ENCODE data around the gene CASKIN1. TPM values are rescaled to one million over a fixed set of nuclear protein-coding genes. Genes with fewer than 3 reads are reported as not detected.

The CASKIN1 gene
- total RNA-seq, 2 experiments from 2014 or later, result 0.05 to 0.63 TPM

DNA sequence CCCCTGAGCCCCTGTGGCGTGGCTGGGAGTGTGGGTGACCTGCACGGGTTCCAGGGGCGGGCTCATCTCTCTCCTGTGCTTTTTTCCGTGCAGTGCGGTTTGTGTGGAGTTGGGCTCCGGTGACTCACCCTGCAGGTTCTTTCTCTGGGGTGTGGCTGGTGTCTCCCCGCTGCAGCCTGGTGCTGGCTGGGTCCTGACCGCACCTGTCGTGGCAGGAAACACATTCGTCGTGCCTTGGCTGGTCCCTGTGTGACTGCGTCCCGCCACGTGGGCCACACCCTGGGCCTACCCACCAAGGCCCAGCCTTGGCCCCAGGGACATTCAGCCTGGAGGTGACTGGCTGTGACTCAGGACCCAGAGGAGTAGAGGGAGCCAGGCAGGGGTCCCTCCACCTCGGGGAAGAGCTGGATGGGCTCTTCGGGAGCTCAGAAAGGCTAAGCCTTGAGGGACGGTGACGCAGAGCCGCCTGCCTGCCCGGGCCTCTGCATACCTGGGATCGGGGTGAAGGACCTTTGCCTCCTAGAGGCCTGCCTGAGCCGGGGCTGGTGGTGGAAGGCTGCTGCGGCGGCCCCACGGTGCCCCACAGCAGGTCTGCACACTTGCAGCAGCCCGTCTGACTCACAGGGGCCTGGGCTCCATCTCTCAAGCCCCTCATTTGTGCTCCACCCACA is 33.1 kb downstream of the CASKIN1 start:
- H3K27ac Mint-ChIP-seq, result peak overlapping the region; percentile 32
- no peak for ATAC-seq
- no peak for DNase-seq

DNA sequence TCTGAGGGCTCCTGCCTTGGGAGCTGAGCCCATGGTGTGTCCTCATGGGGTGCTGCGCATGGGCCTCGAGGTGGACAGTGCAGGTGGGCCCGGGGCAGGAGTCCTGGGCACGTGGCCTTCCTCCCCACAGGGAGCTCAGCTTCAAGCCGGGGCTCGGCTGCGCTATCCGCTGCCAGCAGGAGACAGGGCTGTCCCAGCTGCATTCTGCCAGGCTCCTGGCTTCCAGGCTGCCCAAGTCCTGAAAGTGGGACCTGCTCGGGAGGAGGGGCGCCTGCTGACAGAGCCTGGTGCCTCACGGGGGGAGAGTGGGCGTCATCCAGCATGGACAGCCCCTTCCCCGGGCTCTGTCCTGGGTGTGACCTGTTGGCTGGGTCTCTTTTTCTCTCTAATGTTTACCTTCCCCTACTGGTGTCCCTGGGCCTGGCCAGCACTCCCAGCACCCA is 33.7 kb downstream of the CASKIN1 start:
- Mint-ChIP-seq H3K36me3 (ENCODE audit: low read depth) (peaks cover 13% of the 10 kb centered on the region), H3K27me3 (ENCODE audit: low read depth) (no peaks in the 10 kb centered on the region), H3K4me1 (ENCODE audit: low read depth) (peaks cover 6% of the 10 kb centered on the region), H3K27ac (no peak overlapping the region), H3K4me3 (no peak overlapping the region), H3K9me3 (ENCODE audit: insufficient read depth) (no peaks in the 10 kb centered on the region)
- ATAC-seq (no peak), DNase-seq (no peak)
- CTCF ChIA-PET, result interaction anchor here (1.2 kb wide), 1 partner anchor 159 kb away, joined by 3 read pairs; no protein-coding TSS in a partner anchor
- POLR2A ChIA-PET, result no interaction called here

More for the DNA sequence above, 33.1 kb downstream of the CASKIN1 start:
- Mint-ChIP-seq H3K27me3 (ENCODE audit: low read depth) (no peaks in the 10 kb centered on the region), H3K9me3 (ENCODE audit: insufficient read depth) (no peaks in the 10 kb centered on the region), H3K4me1 (ENCODE audit: low read depth) (peaks cover 2% of the 10 kb centered on the region), H3K36me3 (ENCODE audit: low read depth) (peaks cover 13% of the 10 kb centered on the region), H3K4me3 (no peak overlapping the region)
- ChIA-PET POLR2A (no interaction called here), CTCF (no interaction called here)

DNA sequence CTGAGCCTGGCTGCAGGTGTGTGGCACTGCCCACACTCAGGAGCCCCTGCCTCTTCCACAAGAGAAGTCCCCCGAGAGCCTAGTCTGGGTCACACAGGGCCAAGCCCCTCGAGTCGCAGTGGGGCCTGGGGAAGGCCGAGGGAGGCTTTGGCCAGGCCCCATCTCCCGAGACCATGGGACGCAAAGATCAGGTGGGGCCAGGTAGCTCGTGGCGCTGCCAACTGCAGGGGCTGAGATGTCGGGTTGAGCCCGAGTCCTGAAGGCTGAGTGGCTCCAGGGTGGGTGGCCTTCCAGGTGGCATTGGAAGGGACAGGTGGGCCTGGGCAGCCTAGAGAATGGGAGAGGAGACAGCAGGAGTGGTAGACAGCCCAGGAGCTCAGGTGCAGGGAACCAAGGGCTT is 34.5 kb downstream of the CASKIN1 start:
- Mint-ChIP-seq H3K4me3 (no peak overlapping the region), H3K9me3 (ENCODE audit: insufficient read depth) (no peaks in the 10 kb centered on the region), H3K27ac (no peak overlapping the region), H3K36me3 (ENCODE audit: low read depth) (peaks cover 12% of the 10 kb centered on the region), H3K4me1 (ENCODE audit: low read depth) (peaks cover 14% of the 10 kb centered on the region), H3K27me3 (ENCODE audit: low read depth) (no peaks in the 10 kb centered on the region)
- DNase-seq (no peak), ATAC-seq (no peak)
- ChIA-PET CTCF (interaction anchor here (1.2 kb wide), 1 partner anchor 158 kb away, joined by 3 read pairs; no protein-coding TSS in a partner anchor), POLR2A (no interaction called here)

DNA sequence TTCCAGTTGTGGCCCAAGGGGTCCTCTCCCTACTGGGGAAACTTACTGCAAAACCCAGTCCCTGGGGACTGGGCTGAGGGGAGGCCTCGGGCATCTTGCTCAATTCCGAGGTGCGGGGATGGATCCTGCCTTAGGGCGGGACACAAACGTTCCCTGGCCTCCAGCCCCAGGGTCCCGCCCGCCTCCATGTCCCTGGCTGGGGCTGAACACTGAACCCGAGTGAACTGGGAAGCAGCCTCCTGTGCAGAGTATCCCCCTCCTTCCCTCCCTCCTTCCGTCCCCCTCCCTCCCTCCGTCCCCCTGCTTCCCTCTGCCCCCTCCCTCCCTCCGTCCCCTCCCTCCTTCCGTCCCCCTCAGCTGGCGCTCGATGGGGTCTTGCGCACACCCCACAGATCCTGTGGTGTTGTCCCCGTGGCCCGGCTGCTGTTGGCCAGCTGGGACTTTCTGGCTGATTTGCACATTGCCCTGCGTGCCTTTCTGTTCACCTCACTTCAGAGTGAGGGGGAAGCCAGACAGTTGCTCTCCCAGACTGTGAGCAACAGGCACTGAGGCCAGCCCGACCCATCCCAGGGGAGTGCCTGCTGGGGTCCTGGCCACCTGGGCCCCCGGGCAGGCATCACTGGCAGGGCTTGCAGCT is 35.4 kb downstream of the CASKIN1 start:
- no peak overlapping the region for H3K4me3 Mint-ChIP-seq

DNA sequence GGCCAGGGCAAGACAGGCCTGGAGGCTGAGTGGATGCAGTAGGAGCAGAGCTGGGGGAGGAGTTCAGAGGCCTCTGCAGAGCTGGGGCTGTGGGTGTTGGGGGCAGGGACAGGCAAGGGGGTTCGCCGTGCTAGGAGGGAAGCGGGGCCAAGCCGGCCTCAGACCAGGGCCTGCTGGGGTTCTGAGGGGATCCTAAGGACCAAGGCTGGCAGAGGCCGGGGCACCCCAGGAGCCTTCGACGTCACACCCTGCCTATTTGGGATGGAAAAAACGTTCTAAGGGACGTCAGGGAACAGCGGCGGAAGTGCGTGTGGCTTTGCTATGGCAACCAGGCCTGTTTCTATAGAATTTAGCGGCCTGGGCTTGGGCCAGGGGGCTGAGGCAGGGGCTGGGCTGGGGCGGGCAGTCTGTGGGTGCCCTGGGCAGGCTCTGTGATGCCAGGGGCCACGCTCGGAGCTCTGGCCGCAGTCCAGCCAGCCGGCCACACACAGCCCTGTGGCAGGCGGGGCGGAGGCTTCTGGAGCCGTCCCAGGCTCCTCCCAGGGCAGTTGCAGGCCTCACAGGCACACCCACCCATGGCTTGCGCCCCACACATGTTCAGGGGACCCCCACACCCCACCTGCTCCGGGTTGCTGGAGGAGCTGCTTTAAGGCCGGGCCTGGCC is 37.1 kb downstream of the CASKIN1 start:
- peak overlapping the region; percentile 34 for H3K27ac Mint-ChIP-seq
- no peaks in the 10 kb centered on the region for H3K9me3 Mint-ChIP-seq (ENCODE audit: insufficient read depth)
- ATAC-seq (no peak), DNase-seq (no peak)
- no peaks in the 10 kb centered on the region for H3K27me3 Mint-ChIP-seq (ENCODE audit: low read depth)
- H3K4me3 Mint-ChIP-seq, result no peak overlapping the region
- CTCF ChIA-PET, result no interaction called here
- POLR2A ChIA-PET, result interaction anchor here (1.0 kb wide), 1 partner anchor 361 kb away, joined by 3 read pairs; no protein-coding TSS in a partner anchor
- peaks cover 13% of the 10 kb centered on the region for H3K36me3 Mint-ChIP-seq (ENCODE audit: low read depth)
- H3K4me1 Mint-ChIP-seq (ENCODE audit: low read depth), result peaks cover 22% of the 10 kb centered on the region

More for the DNA sequence above, 35.4 kb downstream of the CASKIN1 start:
- no peak for ATAC-seq
- peaks cover 22% of the 10 kb centered on the region for H3K4me1 Mint-ChIP-seq (ENCODE audit: low read depth)
- peaks cover 9% of the 10 kb centered on the region for H3K36me3 Mint-ChIP-seq (ENCODE audit: low read depth)
- no peaks in the 10 kb centered on the region for H3K9me3 Mint-ChIP-seq (ENCODE audit: insufficient read depth)
- H3K27me3 Mint-ChIP-seq (ENCODE audit: low read depth), result no peaks in the 10 kb centered on the region
- POLR2A ChIA-PET, result no interaction called here
- DNase-seq, result no peak
- no peak overlapping the region for H3K27ac Mint-ChIP-seq
- CTCF ChIA-PET, result no interaction called here

DNA sequence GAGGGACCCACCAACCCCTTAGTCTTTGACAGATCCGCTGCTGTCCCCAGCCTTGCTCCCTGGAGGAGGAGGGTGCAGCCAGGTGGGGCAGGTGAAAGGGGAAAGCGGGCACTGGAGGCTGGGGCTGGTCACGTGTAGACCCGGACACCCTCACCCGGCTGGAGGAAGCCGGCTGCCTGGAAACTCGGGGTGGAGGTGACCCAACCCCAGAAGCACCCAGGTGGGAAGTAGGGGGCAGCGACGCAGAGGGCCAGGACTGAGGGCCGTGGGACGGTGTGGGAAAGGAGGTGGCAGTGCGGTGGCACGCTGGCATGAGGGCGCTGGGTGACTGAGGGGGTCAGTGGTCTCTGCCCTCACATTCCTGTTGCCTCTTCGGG is 38.2 kb downstream of the CASKIN1 start:
- DNase-seq, result no peak
- ChIA-PET POLR2A (no interaction called here), CTCF (no interaction called here)
- peaks cover 28% of the 10 kb centered on the region for H3K4me1 Mint-ChIP-seq (ENCODE audit: low read depth)
- H3K36me3 Mint-ChIP-seq (ENCODE audit: low read depth), result peaks cover 21% of the 10 kb centered on the region
- no peak for ATAC-seq
- no peak overlapping the region for H3K4me3 Mint-ChIP-seq
- no peaks in the 10 kb centered on the region for H3K27me3 Mint-ChIP-seq (ENCODE audit: low read depth)
- no peak overlapping the region for H3K27ac Mint-ChIP-seq
- H3K9me3 Mint-ChIP-seq (ENCODE audit: insufficient read depth), result no peaks in the 10 kb centered on the region

DNA sequence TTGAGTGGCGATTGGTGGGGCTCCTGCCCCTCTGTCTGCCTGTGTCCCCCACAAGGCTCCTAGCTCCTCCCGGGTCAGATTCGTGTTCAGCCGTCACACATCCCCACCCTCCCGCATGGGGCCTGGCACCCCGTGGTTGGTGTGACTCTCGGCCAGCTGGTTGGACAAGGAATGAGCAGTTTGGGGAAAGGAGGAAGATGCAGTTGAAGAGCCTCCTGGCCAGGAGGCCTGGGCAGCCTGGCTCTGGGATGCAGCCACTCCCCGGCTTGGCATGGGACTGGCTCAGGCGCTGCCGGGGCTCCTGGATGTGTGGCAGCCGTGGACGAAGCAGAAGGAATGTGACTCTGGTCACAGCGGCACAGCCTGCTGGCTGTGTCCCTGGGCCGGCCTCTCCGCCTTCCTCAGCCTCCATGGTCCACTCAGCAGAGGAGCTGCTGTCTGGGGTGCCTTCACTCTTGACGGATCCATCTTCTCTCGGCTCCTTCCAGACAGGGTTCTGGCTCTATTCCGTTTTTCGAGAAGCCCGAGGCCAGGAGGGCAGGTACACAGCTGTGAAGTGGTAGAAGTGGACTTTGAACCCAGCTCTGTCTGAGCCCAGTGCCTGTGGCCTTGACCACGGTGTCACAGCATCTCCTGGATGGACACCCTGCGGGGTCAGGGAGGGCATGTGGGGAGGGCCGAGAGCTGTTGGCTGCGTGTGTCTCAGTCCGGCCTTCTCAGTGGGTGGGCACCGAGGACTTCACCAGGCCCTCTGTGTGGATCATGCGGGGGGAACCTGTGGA is 38.7 kb downstream of the CASKIN1 start:
- H3K4me1 Mint-ChIP-seq (ENCODE audit: low read depth), result peaks cover 33% of the 10 kb centered on the region
- ATAC-seq (no peak), DNase-seq (no peak)
- peak overlapping the region; percentile 97 for H3K4me3 Mint-ChIP-seq
- H3K9me3 Mint-ChIP-seq (ENCODE audit: insufficient read depth), result no peaks in the 10 kb centered on the region
- CTCF ChIA-PET, result no interaction called here
- H3K36me3 Mint-ChIP-seq (ENCODE audit: low read depth), result peaks cover 23% of the 10 kb centered on the region
- H3K27me3 Mint-ChIP-seq (ENCODE audit: low read depth), result no peaks in the 10 kb centered on the region
- H3K27ac Mint-ChIP-seq, result no peak overlapping the region
- POLR2A ChIA-PET, result no interaction called here

DNA sequence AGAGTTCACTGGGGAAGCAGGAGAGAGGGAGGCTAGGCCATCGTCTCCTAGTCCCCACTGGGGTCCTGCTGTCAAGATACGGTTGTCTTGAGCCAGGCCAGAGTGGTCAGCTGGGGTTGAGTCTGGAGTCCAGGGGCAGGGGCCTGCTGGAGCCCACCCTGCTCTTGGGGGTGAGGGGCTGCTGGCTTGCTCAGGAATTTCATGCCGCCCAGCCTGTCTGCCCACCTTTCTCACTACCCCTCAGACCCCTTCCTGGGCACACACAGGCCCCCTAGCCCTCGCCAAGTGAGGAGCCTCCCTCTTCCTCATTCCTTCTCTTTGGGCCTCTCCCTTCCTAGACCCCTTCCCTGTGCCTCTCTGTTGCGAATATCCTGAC is 39.6 kb downstream of the CASKIN1 start:
- H3K36me3 Mint-ChIP-seq (ENCODE audit: low read depth), result peaks cover 28% of the 10 kb centered on the region
- ChIA-PET POLR2A (no interaction called here), CTCF (interaction anchor here (2.4 to 2.8 kb wide), 2 partner anchors 38 to 95 kb away, joined by 10 to 11 read pairs; partner anchors contain the start of gene ECI1)
- H3K4me3 Mint-ChIP-seq, result peak overlapping the region; percentile 97
- no peaks in the 10 kb centered on the region for H3K27me3 Mint-ChIP-seq (ENCODE audit: low read depth)
- DNase-seq (no peak), ATAC-seq (no peak)
- no peaks in the 10 kb centered on the region for H3K9me3 Mint-ChIP-seq (ENCODE audit: insufficient read depth)
- peaks cover 36% of the 10 kb centered on the region for H3K4me1 Mint-ChIP-seq (ENCODE audit: low read depth)
- H3K27ac Mint-ChIP-seq, result peak overlapping the region; percentile 93

DNA sequence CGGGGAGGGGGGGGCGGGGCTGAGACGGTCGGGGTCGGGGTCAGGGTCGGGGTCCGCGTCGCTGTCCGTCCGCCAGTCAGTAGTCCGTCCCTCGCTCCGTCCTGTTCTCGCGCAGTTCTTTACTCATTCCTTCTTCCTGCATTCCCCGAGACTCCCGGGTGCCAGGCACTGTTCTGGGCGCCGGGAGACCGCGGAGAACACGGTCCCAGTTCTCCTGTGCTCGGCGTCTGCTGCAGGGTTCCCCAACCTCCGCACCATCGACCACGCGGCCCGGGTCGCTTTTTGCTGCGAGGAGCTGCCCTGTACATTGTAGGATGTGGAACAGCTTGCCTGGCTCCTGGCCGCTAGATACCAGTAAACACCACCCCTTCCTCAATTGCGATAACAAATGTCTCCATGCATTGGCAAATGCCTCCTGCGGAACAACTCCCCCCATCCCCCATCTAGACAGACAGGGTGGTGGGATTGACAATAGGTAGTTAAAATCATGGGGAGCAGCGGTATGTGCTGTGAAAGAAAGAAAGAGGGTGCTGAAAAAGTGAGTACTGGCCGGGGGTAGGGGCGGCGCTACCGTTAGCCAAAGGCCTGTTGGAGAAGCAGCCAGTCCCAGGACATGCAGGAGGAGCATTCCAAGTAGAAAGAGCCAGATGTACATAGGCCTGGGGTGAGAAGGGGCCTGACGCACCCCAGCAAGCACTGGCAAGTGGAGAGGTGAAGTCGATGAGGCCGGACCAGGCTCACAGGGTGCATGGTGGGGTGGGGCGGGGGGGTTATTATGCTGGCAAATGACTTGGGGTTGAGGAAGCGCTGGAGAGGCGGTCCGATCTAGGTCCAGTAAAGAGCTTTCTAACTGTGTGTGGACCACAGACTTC is 40.2 kb downstream of the CASKIN1 start:
- DNase-seq (no peak), ATAC-seq (no peak)
- Mint-ChIP-seq H3K9me3 (ENCODE audit: insufficient read depth) (no peaks in the 10 kb centered on the region), H3K4me3 (peak overlapping the region; percentile 97), H3K4me1 (ENCODE audit: low read depth) (peaks cover 42% of the 10 kb centered on the region), H3K36me3 (ENCODE audit: low read depth) (peaks cover 34% of the 10 kb centered on the region), H3K27ac (peak overlapping the region; percentile 93), H3K27me3 (ENCODE audit: low read depth) (no peaks in the 10 kb centered on the region)
- POLR2A ChIA-PET, result interaction anchor here (0.6 to 2.6 kb wide), 27 partner anchors 10 to 1271 kb away, joined by 3 to 39 read pairs (median 5); partner anchors contain the start of genes ECI1, GFER, MLST8 and MSRB1
- CTCF ChIA-PET, result interaction anchor here (0.8 to 2.8 kb wide), 15 partner anchors 10 to 384 kb away, joined by 3 to 18 read pairs (median 4); partner anchors contain the start of genes ECI1, EME2, MRPS34 and NPW

DNA sequence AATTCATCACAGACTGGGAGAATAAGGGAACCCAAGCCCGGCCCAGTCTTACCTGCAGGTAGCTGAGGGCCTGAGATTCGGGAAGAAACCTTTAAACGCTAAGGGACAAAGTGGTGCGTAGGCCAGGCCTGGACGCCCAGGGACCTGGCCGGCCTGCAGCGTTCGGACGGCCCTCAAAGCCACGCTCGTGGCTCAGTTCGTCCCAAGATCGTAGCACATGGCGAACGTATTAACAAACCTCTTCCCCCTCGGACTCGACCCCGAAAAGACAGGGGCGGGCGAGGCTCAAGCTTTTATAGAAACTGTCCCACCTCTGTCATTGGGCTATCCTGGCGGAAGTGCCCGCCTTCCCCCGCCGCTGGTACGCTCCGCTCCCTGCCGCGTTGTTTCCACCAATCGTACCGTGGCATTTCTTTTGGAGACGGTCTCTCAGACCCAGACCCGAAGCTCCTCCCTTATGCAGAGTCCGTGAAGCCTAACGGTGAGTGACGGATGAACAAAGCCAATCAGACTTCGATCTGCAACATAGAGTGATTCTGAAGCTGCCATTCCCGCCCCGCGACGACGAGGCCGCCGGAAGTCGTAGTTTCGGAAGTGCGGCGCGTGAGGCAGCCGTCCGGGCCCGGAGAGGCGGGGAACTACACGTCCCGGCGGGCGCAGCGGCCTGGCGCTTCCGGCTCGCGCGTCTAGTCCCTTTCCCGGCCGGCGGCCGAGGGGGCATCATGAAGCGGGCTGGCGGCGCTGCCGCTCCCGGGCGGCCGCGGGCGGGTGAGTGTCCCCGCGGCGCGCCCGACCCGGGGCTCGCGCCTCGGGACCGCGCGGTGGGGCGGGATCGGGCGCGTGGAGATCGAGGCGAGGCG is 41.1 kb downstream of the CASKIN1 start, which contains the start of gene TRAF7:
TSS of gene TRAF7 (plus strand) at position 692 of the 860 bp plus-strand sequence. CDS start 8,139 bp downstream, outside the sequence.
- ChIA-PET CTCF (interaction anchor here (0.8 to 2.8 kb wide), 18 partner anchors 9 to 383 kb away, joined by 3 to 18 read pairs (median 4); partner anchors contain the start of genes ECI1, EME2, MRPS34 and NPW), POLR2A (interaction anchor here (0.6 to 2.6 kb wide), 37 partner anchors 9 to 448 kb away, joined by 3 to 39 read pairs (median 5); partner anchors contain the start of genes ECI1, GFER, MLST8 and MSRB1)
- peak within 1 kb of the TSS; percentile 93 for H3K27ac Mint-ChIP-seq
- H3K4me3 Mint-ChIP-seq, result peak within 1 kb of the TSS; percentile 97
- no peaks in the 10 kb centered on the region for H3K9me3 Mint-ChIP-seq (ENCODE audit: insufficient read depth)
- peak; percentile 99 for DNase-seq
- ATAC-seq, result peak; percentile 93
- peaks cover 37% of the 10 kb centered on the region for H3K36me3 Mint-ChIP-seq (ENCODE audit: low read depth)
- H3K4me1 Mint-ChIP-seq (ENCODE audit: low read depth), result peaks cover 47% of the 10 kb centered on the region
- no peaks in the 10 kb centered on the region for H3K27me3 Mint-ChIP-seq (ENCODE audit: low read depth)

Data from activated CD8-positive, alpha-beta T cell treated with anti-CD3 and anti-CD28 coated beads, Interleukin-2, amount 10 ng/mL, durations not matched to agents 7 days and 5 days (primary cell).